MM.1S (cell line): ENCODE data around the gene DCDC1.

ENCODE experiments used
- DNase-seq: peaks from one replicate; pipeline ENCODE4 v3.0.0-alpha.2; 2015
- H2AFZ ChIP-seq: fragments of 300-600 bp; sonication (generic); 2 replicates; pipeline ENCODE4 v1.6.0; 2016; ENCODE audit warnings: antibody characterized with exemption, low read length
- H3F3A ChIP-seq: fragments of 300-600 bp; sonication (generic); 2 replicates; pipeline ENCODE4 v1.6.1; 2016; ENCODE audit warnings: mild to moderate bottlenecking, antibody characterized with exemption, low read length, moderate library complexity, mixed read lengths; ENCODE audit not compliant: insufficient read depth
- H3K27ac ChIP-seq: fragments of 300-600 bp; sonication (generic); 2 replicates; pipeline ENCODE4 v1.5.1; 2016; ENCODE audit warnings: mild to moderate bottlenecking, low read length
- H3K27me3 ChIP-seq: fragments of 300-600 bp; sonication (generic); replicated peaks from 2 replicates; pipeline ENCODE4 v1.6.0; 2016; ENCODE audit warnings: low read length; ENCODE audit not compliant: insufficient read depth
- H3K36me3 ChIP-seq: fragments of 300-600 bp; sonication (generic); replicated peaks from 2 replicates; pipeline ENCODE4 v1.6.1; 2016; ENCODE audit warnings: mild to moderate bottlenecking, low read length, mixed read lengths; ENCODE audit not compliant: insufficient read depth
- H3K4me1 ChIP-seq: fragments of 300-600 bp; sonication (generic); 2 replicates; pipeline ENCODE4 v1.6.1; 2016; ENCODE audit warnings: low read length, mixed read lengths
- H3K4me2 ChIP-seq: fragments of 300-600 bp; sonication (generic); 2 replicates; pipeline ENCODE4 v1.6.0; 2016; ENCODE audit warnings: low read depth, low read length
- H3K4me3 ChIP-seq: fragments of 300-600 bp; sonication (generic); 2 replicates; pipeline ENCODE4 v1.5.1; 2016; ENCODE audit warnings: low read length, mixed read lengths
- H3K79me2 ChIP-seq: fragments of 300-600 bp; sonication (generic); 2 replicates; pipeline ENCODE4 v1.6.1; 2016; ENCODE audit warnings: mixed run types, low read length, mixed read lengths
- H3K9ac ChIP-seq: fragments of 300-600 bp; sonication (generic); 2 replicates; pipeline ENCODE4 v1.6.1; 2016; ENCODE audit warnings: low read length, mixed read lengths
- H3K9me2 ChIP-seq: fragments of 300-600 bp; sonication (generic); replicated peaks from 2 replicates; pipeline ENCODE4 v1.6.1; 2016; ENCODE audit warnings: mild to moderate bottlenecking, low read length, mixed read lengths; ENCODE audit not compliant: insufficient read depth
- H3K9me3 ChIP-seq: fragments of 300-600 bp; sonication (generic); replicated peaks from 2 replicates; pipeline ENCODE4 v1.6.1; 2016; ENCODE audit warnings: mild to moderate bottlenecking, low read length, mixed read lengths; ENCODE audit not compliant: insufficient read depth
- H4K20me1 ChIP-seq: fragments of 300-600 bp; sonication (generic); 2 replicates; pipeline ENCODE4 v1.6.1; 2016; ENCODE audit warnings: mild to moderate bottlenecking, low read length, moderate library complexity, mixed read lengths; ENCODE audit not compliant: insufficient read depth
- EZH2 ChIP-seq: fragments of 300-600 bp; sonication (generic); optimal IDR thresholded peaks from 2 replicates; pipeline ENCODE3; 2017; ENCODE audit warnings: low read depth, mild to moderate bottlenecking, antibody characterized with exemption, low read length, mixed read lengths
- EZH2phosphoT487 ChIP-seq: fragments of 300-600 bp; sonication (generic); IDR thresholded peaks from 2 replicates; pipeline ENCODE4 v1.6.1; 2018; ENCODE audit warnings: antibody characterized with exemption, low read length
- TF ChIP-seq, protein P1 (sequence below): fragments of 300-600 bp; sonication (generic); IDR thresholded peaks from 2 replicates; pipeline ENCODE4 v1.5.1; 2016; ENCODE audit warnings: antibody characterized with exemption, low read length, mixed read lengths

The DCDC1 gene

DNA sequence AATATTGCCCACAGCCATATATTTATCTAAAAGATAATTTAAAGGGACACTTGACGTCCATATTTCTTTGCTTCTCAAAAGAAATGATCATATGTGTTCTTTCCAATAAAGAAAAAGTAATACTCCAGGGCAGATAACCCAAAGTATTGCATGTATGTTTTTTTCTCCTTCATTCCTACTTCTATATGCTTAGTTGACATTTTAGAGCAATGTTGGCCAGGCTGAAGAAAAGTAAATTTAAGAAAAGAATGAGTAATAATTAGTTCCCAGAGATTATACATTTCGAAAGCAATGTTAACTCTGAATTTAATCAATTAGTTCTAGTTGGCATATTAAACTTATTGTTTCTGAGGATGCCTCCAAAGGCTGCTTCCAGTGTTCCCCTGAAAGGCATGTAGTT lies 48.3 kb upstream of the DCDC1 start:
- Histone ChIP-seq H3K27ac (no peak overlapping the region), H4K20me1 (no peaks in the 10 kb centered on the region), H3K4me3 (no peak overlapping the region), H3K79me2 (no peaks in the 10 kb centered on the region), H3K4me1 (no peaks in the 10 kb centered on the region), H3K9me2 (no peaks in the 10 kb centered on the region), H3F3A (no peaks in the 10 kb centered on the region), H2AFZ (no peak overlapping the region), H3K27me3 (no peaks in the 10 kb centered on the region), H3K36me3 (no peaks in the 10 kb centered on the region), H3K4me2 (no peak overlapping the region), H3K9ac (no peak overlapping the region), H3K9me3 (no peaks in the 10 kb centered on the region)
- TF ChIP-seq, protein P1, sequence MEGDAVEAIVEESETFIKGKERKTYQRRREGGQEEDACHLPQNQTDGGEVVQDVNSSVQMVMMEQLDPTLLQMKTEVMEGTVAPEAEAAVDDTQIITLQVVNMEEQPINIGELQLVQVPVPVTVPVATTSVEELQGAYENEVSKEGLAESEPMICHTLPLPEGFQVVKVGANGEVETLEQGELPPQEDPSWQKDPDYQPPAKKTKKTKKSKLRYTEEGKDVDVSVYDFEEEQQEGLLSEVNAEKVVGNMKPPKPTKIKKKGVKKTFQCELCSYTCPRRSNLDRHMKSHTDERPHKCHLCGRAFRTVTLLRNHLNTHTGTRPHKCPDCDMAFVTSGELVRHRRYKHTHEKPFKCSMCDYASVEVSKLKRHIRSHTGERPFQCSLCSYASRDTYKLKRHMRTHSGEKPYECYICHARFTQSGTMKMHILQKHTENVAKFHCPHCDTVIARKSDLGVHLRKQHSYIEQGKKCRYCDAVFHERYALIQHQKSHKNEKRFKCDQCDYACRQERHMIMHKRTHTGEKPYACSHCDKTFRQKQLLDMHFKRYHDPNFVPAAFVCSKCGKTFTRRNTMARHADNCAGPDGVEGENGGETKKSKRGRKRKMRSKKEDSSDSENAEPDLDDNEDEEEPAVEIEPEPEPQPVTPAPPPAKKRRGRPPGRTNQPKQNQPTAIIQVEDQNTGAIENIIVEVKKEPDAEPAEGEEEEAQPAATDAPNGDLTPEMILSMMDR: no peak
- TF ChIP-seq EZH2phosphoT487 (no peak), EZH2 (no peak)
- DNase-seq: no peak

DNA sequence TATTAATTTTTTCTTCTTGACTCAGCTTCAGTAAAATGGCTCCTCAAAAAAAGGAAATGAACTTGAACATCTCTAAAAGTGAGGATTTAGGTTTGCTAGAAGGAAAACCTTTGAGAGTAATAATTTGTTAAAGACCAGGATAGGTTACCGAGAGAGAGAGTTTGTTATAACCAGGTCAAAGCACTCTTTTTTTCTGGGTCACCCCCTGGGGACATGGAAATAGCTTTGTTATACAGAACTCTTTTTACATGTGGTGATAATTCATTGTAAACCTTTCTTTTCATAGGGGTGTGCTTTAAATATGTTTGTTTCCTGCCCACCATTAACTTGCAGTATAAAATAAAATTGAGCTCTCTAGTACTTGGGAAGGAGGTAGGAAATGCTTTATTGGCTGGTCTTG lies 47.8 kb upstream of the DCDC1 start:
- H3K9ac ChIP-seq: no peak overlapping the region
- DNase-seq: no peak
- H3K36me3 ChIP-seq: no peaks in the 10 kb centered on the region
- TF ChIP-seq, protein P1: no peak
- TF ChIP-seq EZH2phosphoT487 (no peak), EZH2 (no peak)
- no peaks in the 10 kb centered on the region for H3K9me3 ChIP-seq
- no peak overlapping the region for H3K4me3 ChIP-seq
- no peak overlapping the region for H2AFZ ChIP-seq
- no peaks in the 10 kb centered on the region for H3K27me3 ChIP-seq
- no peaks in the 10 kb centered on the region for H3F3A ChIP-seq
- H3K27ac ChIP-seq: no peak overlapping the region
- no peaks in the 10 kb centered on the region for H3K4me1 ChIP-seq
- H3K79me2 ChIP-seq: no peaks in the 10 kb centered on the region
- no peak overlapping the region for H3K4me2 ChIP-seq
- H4K20me1 ChIP-seq: no peaks in the 10 kb centered on the region
- H3K9me2 ChIP-seq: no peaks in the 10 kb centered on the region

DNA sequence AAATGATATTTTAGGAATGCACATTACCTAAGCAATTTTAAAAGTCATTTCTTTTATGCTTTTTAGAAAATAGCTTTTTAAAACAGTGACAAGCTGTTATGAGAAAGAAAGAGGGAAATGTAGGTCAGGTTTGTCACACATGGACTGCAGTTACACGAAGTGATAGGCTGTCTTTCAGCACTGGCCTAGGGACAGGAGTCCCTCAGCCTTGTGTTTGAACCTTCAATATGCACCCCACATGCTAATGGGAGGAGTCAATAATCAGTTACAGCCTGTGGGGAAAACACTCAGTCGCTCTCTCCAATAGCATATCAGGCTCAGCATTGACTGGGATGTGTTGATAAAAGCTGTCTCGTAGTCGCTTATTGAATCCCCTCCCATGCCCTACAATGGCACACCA lies 45.9 kb upstream of the DCDC1 start:
- no peak overlapping the region for H3K27ac ChIP-seq
- H3K27me3 ChIP-seq: no peaks in the 10 kb centered on the region
- no peaks in the 10 kb centered on the region for H3K4me1 ChIP-seq
- no peaks in the 10 kb centered on the region for H3K79me2 ChIP-seq
- H4K20me1 ChIP-seq: no peaks in the 10 kb centered on the region
- no peaks in the 10 kb centered on the region for H3K9me2 ChIP-seq
- H3K9me3 ChIP-seq: no peaks in the 10 kb centered on the region
- H3K4me3 ChIP-seq: no peak overlapping the region
- no peak for TF ChIP-seq EZH2
- TF ChIP-seq, protein P1: no peak
- TF ChIP-seq EZH2phosphoT487: no peak
- no peaks in the 10 kb centered on the region for H3F3A ChIP-seq
- no peaks in the 10 kb centered on the region for H3K36me3 ChIP-seq
- H2AFZ ChIP-seq: no peak overlapping the region
- no peak for DNase-seq
- H3K4me2 ChIP-seq: no peak overlapping the region
- H3K9ac ChIP-seq: no peak overlapping the region
